SW 1271 (cell line): Measurements from ENCODE around the gene HIVEP2.

Source experiments
- DNase-seq, 2 experiments: peaks; one replicate each; lab custom pipeline; 2025; lab: John Stamatoyannopoulos, UW

Gene HIVEP2

GRCh38 chr6:142946181-142946923 is 1.4 kb upstream of the HIVEP2 start:
- peak; percentile 92 for DNase-seq

- DNase-seq, result peak in 1 of 2 experiments; percentile 66
Measured at GRCh38 chr6:142945446-142946180, 637 bp upstream of the HIVEP2 start.

- DNase-seq, result peak; percentile 41 to 76
Measured at GRCh38 chr6:142944124-142945048, 590 bp downstream of the HIVEP2 start.

- peak in 1 of 2 experiments; percentile 59 for DNase-seq
Measured at GRCh38 chr6:142943711-142944123, 1.3 kb downstream of the HIVEP2 start.

GRCh38 chr6:142942805-142943227 is 2.2 kb downstream of the HIVEP2 start:
- peak in 1 of 2 experiments; percentile 64 for DNase-seq

- DNase-seq, result no peak
Measured at GRCh38 chr6:142942238-142942637, 2.7 kb downstream of the HIVEP2 start.

GRCh38 chr6:142941018-142941417 is 4.0 kb downstream of the HIVEP2 start:
- DNase-seq, result no peak

GRCh38 chr6:142940487-142940886 is 4.5 kb downstream of the HIVEP2 start:
- peak in 1 of 2 experiments; percentile 56 for DNase-seq

GRCh38 chr6:142938510-142938909 is 6.5 kb downstream of the HIVEP2 start:
- no peak for DNase-seq

GRCh38 chr6:142937986-142938385 is 7.0 kb downstream of the HIVEP2 start:
- DNase-seq, result no peak

GRCh38 chr6:142935553-142936517 is 9.1 kb downstream of the HIVEP2 start:
- DNase-seq, result no peak

GRCh38 chr6:142934599-142934998 is 10.4 kb downstream of the HIVEP2 start:
- no peak for DNase-seq

GRCh38 chr6:142934106-142934505 is 10.9 kb downstream of the HIVEP2 start:
- DNase-seq, result no peak

GRCh38 chr6:142933701-142934100 is 11.3 kb downstream of the HIVEP2 start:
- no peak for DNase-seq

GRCh38 chr6:142932889-142933288 is 12.1 kb downstream of the HIVEP2 start:
- no peak for DNase-seq

GRCh38 chr6:142929751-142930358 is 15.1 kb downstream of the HIVEP2 start:
- DNase-seq, result no peak

- no peak for DNase-seq
Measured at GRCh38 chr6:142927904-142928303, 17.1 kb downstream of the HIVEP2 start.

GRCh38 chr6:142927271-142927580 is 17.8 kb downstream of the HIVEP2 start:
- no peak for DNase-seq

- peak in 1 of 2 experiments; percentile 16 for DNase-seq
Measured at GRCh38 chr6:142926494-142927270, 18.3 kb downstream of the HIVEP2 start.

- DNase-seq, result no peak
Measured at GRCh38 chr6:142926177-142926493, 18.8 kb downstream of the HIVEP2 start.
